Stimulated activated CD8-positive, alpha-beta memory T cell treated with anti-CD3 and anti-CD28 coated beads, Interleukin-4, amount 100 ng/mL, for 24 hours (primary cell): ENCODE results near the gene PRKD2.
"Not testable (repeated sequence)": the region's sequence is repeated elsewhere in the genome, so short reads cannot be mapped to it uniquely, and the experiment has no call there.

Source experiments
- DNase-seq: peaks from one replicate; pipeline ENCODE4 v3.0.0-alpha.2; 2020; ENCODE audit warnings: low read depth

Gene PRKD2

GRCh38 chr19:46723471-46723870, 6.6 kb upstream of the PRKD2 start:
- no peak for DNase-seq

- no peak for DNase-seq
Measured at GRCh38 chr19:46723023-46723461, 6.1 kb upstream of the PRKD2 start.

- no peak for DNase-seq
Measured at GRCh38 chr19:46722421-46723022, 5.6 kb upstream of the PRKD2 start.

- no peak for DNase-seq
Measured at GRCh38 chr19:46722004-46722380, 5.1 kb upstream of the PRKD2 start.

- DNase-seq = no peak
Measured at GRCh38 chr19:46721269-46722003, 4.5 kb upstream of the PRKD2 start.

- DNase-seq = no peak
Measured at GRCh38 chr19:46720503-46721239, 3.8 kb upstream of the PRKD2 start.

- DNase-seq = no peak
Measured at GRCh38 chr19:46719629-46720502, 3.0 kb upstream of the PRKD2 start.

GRCh38 chr19:46718934-46719622, 2.2 kb upstream of the PRKD2 start:
- no peak for DNase-seq

GRCh38 chr19:46718157-46718933, 1.4 kb upstream of the PRKD2 start:
- DNase-seq = peak; percentile 46

- DNase-seq = no peak
Measured at GRCh38 chr19:46717716-46718143, 816 bp upstream of the PRKD2 start.

- no peak for DNase-seq
Measured at GRCh38 chr19:46716672-46717033, 261 bp downstream of the PRKD2 start.

- DNase-seq = no peak
Measured at GRCh38 chr19:46715975-46716671, 791 bp downstream of the PRKD2 start.

GRCh38 chr19:46715620-46715974, 1.3 kb downstream of the PRKD2 start:
- DNase-seq = no peak

GRCh38 chr19:46714444-46715106, 2.3 kb downstream of the PRKD2 start:
- DNase-seq = peak; percentile 41

- peak; percentile 50 for DNase-seq
Measured at GRCh38 chr19:46713781-46714443, 3.0 kb downstream of the PRKD2 start.

GRCh38 chr19:46712768-46713338, 4.1 kb downstream of the PRKD2 start:
- DNase-seq = not testable (repeated sequence)

GRCh38 chr19:46710687-46711086, 6.2 kb downstream of the PRKD2 start:
- no peak for DNase-seq

- peak; percentile 82 for DNase-seq
Measured at GRCh38 chr19:46704379-46705076, 12.4 kb downstream of the PRKD2 start.
